Activated CD8-positive, alpha-beta memory T cell treated with anti-CD3 and anti-CD28 coated beads, Interleukin-2, amount 50 U/mL, for 24 hours (primary cell): ENCODE measurements around the gene MBD6.
"Not testable (repeated sequence)": the region's sequence is repeated elsewhere in the genome, so short reads cannot be mapped to it uniquely, and the experiment has no call there.

ENCODE experiments used
- DNase-seq: peaks from one replicate; pipeline ENCODE4 v3.0.0-alpha.2; 2020; ENCODE audit errors: extremely low read depth

The MBD6 gene

DNA sequence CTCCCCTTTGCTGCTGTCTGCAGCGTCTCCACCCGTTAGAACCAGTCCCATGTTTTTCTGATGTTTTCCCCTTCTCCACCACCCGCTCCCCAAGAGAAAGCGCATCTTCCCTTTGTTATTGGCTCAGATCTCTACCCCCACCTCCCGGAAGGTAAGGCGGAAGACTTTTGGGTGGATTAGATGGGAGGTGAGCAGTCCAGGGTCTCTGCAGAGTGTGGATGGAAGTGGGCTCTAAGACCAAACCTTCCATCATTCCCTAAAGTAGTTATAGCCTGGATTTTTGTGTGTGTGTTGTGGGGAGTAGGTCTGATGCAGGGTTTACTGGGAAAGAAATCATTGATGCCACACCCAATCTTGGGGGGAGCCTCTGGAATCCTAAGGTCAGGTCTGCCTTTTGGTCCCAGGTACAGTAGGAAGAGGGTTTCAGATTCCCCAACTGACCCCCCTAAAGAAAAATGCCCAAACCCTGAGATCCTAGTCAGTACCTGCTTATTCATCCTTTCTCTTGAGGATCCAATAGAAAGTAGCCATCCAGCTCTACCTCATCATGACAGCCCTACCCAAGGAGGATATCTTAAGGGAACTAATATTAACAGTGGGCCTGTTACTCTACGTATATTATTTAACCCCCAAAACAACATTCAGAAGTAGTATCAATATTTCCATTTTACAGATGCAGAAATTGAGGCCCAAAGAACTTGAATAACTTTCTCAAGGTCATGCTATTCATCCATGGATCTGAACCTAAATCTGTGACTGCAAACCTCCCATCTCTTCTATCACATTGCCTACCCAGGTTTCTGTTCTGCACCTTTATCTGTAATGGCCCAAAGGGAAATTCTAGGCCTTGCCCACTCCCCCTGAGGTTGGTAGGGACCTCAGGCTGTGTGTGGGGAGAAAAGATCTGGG lies 28.3 kb downstream of the MBD6 start:
- DNase-seq, result no peak

DNA sequence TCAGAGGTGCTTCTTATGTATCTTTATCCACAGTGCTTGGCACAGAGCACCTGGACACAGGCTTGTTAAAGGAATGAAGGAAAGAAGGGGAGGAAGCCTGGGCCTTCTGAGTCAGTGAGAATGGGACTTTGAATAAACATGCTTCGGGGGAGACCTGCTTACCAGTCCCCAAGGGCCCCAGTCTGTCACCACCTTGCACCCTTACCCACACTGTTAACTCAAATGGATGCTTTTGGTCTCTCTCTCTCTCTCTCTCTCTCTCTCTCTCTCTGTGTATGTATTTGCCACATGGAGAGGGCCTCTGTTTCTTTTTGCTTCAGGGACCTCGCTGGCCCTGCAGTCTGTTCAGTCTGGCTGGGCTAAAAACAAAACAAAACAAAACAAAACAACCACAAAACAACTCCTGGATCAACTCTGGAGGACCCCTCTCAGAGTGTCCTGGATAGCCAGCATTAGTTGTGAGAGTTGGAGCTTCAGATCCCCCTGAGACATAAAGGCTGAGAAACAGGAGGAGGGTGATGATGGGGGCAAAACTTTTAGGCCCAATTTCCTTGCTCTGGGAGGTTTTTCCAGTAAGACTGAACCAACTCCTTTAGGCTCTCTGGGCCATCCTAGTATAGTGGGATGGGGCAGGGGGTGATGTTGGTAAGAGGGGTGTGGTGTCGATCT lies 29.1 kb downstream of the MBD6 start:
- no peak for DNase-seq

DNA sequence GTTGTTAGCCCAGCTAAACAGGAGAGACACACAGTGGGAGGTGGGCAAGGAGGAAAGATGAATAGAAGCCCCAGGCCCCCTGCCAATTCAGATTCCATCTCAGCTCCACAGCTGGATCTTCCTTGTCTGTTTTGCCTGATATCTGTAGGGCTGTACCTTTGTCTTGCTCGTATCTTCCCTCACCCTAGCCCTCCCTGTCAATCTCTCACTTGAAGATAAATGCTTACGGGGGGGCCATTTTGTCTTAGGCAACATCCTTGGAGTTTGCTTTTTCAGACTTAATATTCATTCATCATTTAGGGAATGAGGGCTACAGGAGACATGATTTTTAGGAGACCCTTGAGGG lies 29.7 kb downstream of the MBD6 start:
- no peak for DNase-seq

DNA sequence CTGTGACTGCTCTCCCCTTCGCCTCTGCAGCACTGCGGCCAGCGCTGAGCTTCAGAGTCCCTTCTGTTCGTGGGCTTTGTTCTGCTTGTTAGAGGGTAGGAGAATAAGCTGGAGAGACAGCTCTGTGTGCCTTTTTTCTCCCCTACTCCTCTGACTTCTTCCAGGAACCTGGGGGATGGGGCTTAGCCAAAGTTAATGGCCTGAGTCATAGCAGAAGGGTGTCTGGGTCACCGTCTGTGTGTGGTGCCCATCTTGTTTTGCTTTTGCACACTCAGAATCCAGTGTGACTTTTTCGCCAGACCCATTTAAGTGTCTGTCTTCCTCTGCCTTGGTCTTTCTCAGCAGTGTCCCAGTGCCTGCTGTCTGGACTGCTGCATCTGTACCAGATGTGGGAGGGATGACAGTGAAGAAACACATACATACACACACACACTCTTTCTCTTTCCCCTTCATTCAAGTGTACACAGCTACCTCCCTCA lies 30.2 kb downstream of the MBD6 start:
- DNase-seq, result no peak

DNA sequence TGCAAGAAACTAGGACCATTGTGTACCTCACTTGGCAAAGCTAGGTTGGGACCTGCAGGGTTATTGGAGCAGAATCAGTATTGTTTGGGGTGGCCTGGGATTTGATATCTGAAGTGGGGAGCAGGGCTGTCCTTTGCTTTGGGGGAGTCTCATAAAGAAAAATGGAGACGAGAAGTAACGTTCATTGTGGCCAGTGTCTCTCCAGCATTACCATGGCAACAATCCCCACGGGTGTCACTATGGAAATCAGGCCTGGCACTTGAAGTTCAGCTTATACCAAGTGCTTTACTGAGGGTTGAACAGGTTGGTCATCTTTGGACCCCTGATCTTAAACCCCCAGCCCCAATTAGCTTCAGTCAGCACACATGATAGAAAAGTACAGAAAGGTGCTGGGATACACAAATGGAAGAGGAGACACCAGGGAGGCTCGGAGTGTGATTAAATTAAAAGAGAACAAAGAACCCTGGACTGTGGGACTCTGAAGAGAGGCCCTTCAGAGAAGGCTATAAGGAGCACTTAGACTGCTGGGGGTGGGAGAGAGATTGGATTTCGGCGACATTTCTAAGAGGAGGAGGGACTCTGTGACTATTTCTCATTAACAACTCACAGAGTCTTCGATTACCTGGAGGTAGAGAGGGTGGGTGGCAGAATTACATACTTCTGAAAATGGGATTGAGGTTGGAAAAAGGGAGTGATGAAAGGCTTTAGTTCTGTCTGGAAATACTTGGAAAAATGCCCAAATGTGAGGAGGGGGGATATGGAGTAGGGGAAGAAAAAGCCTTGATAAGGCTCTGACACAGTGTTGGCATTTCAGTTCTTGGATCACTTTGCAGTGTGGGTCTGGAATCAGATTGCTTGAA lies 30.9 kb downstream of the MBD6 start:
- no peak for DNase-seq

DNA sequence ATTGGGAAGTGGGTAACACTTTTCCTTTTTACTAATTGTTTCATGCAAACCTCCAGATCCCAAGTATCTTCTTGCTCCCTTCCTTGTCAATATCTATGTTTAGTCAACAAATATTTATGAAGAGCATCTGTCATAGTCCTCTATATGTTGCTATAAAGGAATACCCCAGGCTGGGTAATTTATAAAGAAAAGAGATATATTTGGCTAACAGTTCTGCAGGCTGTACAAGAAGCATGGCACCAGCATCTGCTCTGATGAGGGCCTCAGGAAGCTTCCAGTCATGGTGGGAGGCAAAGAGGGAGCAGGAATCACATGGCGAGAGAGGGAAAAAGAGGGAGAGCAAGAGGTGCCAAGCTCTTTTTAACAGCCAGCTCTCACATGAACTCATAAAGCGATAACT lies 31.8 kb downstream of the MBD6 start:
- no peak for DNase-seq

DNA sequence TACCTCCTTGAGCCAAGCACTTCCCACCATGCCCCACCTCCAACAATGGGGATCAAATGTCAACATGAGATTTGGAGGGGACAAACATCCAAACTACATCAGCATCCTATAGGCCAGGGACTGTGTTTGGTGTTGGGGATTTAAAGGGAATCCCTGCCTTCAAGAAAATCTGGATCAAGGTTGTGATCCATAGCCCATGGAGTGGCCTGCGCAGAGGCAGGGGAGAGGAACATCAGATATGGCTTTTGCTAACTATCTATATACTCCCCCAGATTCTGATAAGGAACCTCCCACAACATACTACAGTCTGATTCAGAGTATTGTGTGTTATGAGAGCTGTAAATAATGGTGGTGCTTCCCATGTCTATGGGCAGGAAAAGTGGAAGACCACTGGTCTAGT lies 32.3 kb downstream of the MBD6 start:
- no peak for DNase-seq

DNA sequence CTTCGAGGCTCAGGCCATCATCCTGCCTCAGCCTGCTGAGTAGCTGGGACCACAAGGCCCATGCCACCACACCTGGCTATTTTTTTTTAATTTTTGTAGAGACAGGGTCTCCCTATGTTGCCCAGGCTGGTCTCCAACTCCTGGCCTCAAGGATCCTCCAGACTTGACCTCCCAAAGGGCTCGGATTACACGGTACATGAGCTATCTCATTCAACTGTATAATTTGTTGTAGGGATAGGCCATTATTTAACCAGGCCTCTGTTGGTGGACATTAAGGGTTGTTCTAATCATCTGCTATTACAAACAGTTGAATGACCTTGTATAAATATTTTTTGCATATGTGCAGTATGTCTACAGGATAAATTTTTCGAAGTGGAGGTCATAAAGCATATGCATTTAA lies 36.2 kb downstream of the MBD6 start:
- no peak for DNase-seq

DNA sequence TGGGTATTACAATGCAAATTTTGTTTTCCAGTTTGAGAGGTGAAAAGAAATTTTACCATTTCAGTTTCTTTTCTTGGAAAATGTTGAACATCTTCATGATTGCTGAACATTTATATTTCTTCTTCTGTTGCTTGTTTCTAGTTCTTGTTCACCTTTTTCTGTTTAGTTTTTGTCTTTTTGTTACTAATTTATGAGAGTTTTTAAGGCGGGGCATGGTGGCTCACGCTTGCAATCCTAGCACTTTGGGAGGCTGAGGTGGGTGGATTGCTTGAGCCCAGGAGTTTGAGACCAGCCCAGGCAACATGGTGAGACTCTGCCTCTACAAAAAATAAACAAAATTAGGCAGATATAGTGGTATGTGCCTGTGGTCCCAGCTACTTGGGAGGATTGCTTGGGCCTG lies 37.9 kb downstream of the MBD6 start:
- DNase-seq, result no peak

DNA sequence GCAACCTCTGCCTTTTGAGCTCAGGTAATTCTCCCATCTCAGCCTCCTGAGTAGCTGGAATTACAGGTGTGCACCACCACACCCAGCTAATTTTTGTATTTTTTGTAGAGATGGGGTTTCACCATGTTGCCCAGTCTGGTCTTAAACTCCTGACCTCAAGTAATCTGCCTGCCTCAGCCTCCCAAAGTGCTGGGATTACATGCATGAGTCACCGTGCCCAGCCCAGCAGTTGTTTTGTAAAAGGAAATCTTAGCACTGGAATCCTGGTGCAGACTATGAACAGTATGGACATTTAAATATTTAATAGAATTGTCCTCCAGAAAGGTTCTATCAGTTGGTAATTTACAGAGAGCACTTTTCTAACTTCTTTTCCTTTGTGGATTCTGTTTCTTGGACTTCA lies 38.5 kb downstream of the MBD6 start:
- not testable (repeated sequence) for DNase-seq

DNA sequence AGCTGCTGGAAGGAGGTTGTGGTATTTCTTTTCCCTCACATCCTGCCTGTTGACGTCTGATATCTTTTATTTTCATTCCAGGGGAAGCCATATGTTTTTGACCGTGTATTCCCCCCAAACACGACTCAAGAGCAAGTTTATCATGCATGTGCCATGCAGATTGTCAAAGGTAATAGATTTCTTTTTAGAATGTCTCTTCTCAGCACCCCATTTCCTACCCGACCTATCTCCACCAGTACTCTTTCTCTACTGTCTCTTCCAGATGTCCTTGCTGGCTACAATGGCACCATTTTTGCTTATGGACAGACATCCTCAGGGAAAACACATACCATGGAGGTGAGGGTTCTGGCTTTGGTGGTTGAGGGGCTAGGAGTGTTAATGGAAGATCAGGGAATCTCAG lies 40.7 kb downstream of the MBD6 start:
- DNase-seq, result no peak

DNA sequence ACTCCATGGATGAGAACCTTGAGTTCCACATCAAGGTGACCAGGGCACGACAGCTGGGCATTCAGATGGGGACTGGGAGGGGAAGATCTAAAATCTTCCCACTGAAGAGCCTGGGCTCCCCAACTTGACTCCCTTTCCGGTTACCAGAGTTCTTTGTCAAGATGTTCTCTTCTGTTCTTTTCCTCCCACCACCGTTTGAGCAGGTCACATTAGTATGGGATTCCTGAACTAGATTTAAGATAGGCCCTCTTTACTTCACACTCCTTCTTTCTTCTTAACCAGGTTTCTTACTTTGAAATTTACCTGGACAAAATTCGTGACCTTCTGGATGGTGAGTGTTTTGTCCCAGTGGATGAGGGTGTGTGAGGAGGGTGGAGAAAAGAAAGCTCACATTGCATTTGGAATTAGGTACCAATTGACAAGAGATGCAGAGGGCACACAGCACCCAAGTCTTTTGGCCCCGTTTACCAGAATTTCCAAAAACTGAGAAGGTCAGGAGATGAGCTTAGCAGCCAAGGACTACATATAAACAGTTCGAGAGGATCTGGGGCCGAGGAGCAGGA lies 41.6 kb downstream of the MBD6 start:
- DNase-seq, result no peak

DNA sequence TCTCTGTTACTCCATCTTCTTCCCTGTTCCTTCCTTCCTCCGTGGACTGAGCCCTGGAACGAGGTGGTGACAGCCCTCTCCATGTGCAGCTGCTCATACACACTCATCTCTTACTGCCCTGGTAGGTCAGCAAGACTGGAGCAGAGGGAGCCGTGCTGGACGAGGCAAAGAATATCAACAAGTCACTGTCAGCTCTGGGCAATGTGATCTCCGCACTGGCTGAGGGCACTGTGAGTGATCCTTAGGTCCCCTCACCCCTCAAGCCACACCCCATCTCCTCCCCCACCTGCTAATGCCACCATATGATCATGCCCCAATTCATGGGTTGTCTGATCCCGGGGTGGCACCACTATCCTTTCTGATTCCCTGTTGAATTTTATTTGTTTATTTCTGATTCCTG lies 46.2 kb downstream of the MBD6 start:
- no peak for DNase-seq

DNA sequence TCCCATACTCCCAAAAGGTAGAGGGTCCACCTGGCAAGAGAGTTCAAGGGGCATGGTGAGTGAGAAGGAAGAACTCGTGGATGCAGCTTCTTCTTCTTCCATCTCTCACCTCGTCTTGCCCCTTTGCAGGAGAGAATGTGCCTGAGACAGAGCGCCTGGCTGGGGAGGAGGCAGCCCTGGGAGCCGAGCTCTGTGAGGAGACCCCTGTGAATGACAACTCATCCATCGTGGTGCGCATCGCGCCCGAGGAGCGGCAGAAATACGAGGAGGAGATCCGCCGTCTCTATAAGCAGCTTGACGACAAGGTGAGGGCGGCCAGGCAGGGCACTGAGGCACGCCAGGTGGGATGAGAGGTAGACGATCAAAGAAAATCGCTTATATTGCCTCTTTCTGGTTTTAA lies 47.2 kb downstream of the MBD6 start:
- no peak for DNase-seq

DNA sequence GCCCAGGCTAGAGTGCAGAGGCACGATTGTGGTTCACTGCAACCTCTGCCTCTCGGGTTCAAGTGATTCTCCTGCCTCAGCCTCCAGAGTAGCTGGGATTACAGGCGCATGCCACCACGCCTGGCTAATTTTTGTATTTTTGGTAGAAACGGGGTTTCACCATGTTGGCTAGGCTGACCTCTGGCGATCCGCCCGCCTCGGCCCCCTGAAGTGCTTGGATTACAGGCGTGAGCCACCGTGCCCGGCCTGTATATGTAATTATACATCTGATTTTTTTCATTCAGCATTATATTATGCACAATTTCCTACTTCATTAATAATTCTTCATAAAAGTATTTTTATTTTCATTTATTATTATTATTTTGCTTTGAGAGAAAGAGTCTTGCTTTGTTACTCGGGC lies 47.8 kb downstream of the MBD6 start:
- not testable (repeated sequence) for DNase-seq

DNA sequence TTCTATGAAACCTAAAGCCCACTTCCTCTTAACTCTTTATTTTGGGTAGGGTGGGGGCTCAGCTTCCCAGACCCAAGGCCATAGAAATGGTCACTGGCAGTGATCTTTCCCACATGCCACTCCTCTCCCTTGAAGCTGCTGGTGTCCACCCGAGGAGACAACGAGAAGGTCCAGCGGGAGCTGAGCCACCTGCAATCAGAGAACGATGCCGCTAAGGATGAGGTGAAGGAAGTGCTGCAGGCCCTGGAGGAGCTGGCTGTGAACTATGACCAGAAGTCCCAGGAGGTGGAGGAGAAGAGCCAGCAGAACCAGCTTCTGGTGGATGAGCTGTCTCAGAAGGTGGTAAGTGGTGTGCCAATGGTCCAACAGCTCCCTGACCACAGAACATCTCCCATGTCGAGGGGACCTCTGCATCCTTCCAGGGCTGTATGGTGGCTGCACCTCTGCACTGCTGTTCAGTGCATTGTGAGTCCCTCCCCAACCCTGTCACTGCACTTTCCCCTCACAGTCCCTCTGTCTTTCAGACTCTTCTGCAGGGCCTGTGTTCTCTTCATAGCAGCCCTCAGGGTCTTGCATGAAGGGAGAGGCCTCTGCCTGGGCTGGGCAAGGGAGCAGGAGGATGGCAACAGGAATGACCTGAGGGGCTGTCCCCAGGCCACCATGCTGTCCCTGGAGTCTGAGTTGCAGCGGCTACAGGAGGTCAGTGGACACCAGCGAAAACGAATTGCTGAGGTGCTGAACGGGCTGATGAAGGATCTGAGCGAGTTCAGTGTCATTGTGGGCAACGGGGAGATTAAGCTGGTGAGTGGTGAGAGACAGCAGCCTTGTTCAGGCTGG lies 49.5 kb downstream of the MBD6 start:
- no peak for DNase-seq

DNA sequence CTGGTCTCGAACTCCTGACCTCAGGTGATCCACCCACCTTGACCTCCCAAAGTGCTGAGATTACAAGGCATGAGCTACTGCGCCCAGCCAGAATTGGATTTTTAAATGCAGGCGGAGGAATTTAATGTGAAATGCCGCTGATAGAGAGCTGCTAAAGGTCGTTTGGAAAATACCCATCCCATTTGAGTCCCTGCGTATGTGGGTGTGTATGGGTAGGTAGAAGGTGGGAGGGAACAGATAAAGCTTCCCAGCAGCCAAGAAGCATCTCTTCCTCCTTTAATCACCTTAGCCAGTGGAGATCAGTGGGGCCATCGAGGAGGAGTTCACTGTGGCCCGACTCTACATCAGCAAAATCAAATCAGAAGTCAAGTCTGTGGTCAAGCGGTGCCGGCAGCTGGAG lies 52.2 kb downstream of the MBD6 start:
- no peak for DNase-seq

DNA sequence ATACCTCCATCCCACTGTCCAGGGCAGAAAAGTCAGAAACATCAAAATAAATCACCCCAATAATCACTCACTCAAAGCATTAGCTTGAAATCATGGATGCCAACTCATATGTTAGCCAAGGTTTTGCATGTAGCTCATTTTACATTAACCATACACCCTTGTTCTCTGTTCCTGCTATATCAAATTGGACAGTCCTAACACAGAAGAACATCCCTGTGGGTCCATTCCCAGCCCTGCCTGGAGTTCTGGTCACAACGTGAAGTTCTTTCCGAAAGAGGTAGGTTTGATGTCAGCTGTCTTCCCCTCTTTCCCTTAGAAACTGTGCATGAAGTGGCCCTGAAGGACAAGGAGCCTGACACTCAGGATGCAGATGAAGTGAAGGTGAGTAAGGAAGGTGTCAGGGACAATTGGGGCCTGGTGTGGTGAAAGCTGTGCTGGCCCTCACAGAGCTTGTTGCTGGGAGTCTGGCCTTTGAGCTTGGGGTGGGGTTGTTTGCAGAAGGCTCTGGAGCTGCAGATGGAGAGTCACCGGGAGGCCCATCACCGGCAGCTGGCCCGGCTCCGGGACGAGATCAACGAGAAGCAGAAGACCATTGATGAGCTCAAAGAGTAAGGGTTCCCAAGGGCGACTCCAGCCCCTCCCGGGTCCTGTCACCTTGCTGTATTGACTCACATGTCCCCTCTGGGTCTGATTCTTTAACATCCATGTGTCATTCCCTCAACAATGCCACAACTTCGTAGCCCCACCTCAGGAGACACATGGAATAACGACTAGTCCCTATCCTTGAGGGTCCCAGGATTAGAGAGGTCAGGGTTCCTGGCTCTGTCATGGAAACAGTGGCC lies 53.4 kb downstream of the MBD6 start:
- no peak for DNase-seq

DNA sequence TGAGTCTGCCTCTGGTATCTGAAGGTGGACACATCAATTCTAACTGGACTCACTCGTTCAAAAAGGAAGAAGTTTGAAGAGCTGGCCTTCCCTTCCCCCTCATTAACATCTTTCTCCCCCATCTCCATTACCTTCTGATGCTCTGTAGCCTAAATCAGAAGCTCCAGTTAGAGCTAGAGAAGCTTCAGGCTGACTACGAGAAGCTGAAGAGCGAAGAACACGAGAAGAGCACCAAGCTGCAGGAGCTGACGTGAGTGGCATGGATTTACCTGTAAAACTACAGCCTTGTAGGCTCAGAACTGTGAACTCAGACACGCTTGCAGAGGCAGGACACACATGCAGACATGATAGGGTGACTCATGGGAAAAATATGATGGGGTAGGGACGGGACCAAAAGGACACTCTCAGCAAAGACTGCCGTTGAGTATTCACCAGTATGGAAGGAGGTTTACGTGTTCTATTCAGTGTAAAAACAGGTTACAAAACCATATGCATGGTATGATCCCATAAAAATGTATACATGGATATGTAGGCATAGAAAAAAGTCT lies 54.1 kb downstream of the MBD6 start:
- DNase-seq, result no peak
